ENCODE measurements around the gene NRP2.

The NRP2 gene

GRCh38 chr2:205796805-205797313 lies 114.6 kb downstream of the NRP2 start:
- no peak for TF ChIP-seq GLIS3 (CRISPR knock-in tag; IDR thresholded peaks at IDR 0.05)
- no peak for TF ChIP-seq ARNTL (CRISPR knock-in tag; IDR thresholded peaks at IDR 0.05; ENCODE audit: borderline replicate concordance, low read depth)
- TF ChIP-seq ZFP30 (CRISPR knock-in tag; IDR thresholded peaks at IDR 0.05), result no peak
- no peak for TF ChIP-seq CSRNP3 (CRISPR knock-in tag; IDR thresholded peaks at IDR 0.05)
- TF ChIP-seq PPARA (CRISPR knock-in tag; IDR thresholded peaks at IDR 0.05; ENCODE audit: borderline replicate concordance), result no peak
- no peak for TF ChIP-seq PATZ1 (CRISPR knock-in tag; IDR thresholded peaks at IDR 0.05; ENCODE audit: borderline replicate concordance)
- TF ChIP-seq POU6F1 (CRISPR knock-in tag; IDR thresholded peaks at IDR 0.05; ENCODE audit: borderline replicate concordance, low read depth), result no peak
- no peak for TF ChIP-seq CREB5 (CRISPR knock-in tag; IDR thresholded peaks at IDR 0.05; ENCODE audit: low read depth)
- no peak for TF ChIP-seq ZNF565 (CRISPR knock-in tag; conservative IDR thresholded peaks at IDR 0.05; ENCODE audit: low read depth)
- TF ChIP-seq RARB (CRISPR knock-in tag; IDR thresholded peaks at IDR 0.05), result no peak
- TF ChIP-seq ZNF8 (CRISPR knock-in tag; IDR thresholded peaks at IDR 0.05), result no peak
- no peak for TF ChIP-seq TCF4 (CRISPR knock-in tag; IDR thresholded peaks at IDR 0.05; ENCODE audit: borderline replicate concordance)
- TF ChIP-seq CSDC2 (CRISPR knock-in tag; IDR thresholded peaks at IDR 0.05), result no peak
- TF ChIP-seq ZC3H10 (CRISPR knock-in tag; IDR thresholded peaks at IDR 0.05), result no peak
- TF ChIP-seq ISL1 (CRISPR knock-in tag; IDR thresholded peaks at IDR 0.05), result no peak
- ATAC-seq, result no peak

- no peak for TF ChIP-seq ISL1 (CRISPR knock-in tag; IDR thresholded peaks at IDR 0.05)
- TF ChIP-seq OSR1 (CRISPR knock-in tag; IDR thresholded peaks at IDR 0.05), result no peak
- TF ChIP-seq TSHZ2 (CRISPR knock-in tag; IDR thresholded peaks at IDR 0.05), result no peak
- no peak for TF ChIP-seq ZNF70 (CRISPR knock-in tag; IDR thresholded peaks at IDR 0.05)
- TF ChIP-seq ZFP3 (CRISPR knock-in tag; IDR thresholded peaks at IDR 0.05), result no peak
- no peak for TF ChIP-seq ZFP30 (CRISPR knock-in tag; IDR thresholded peaks at IDR 0.05)
- TF ChIP-seq BACH2 (CRISPR knock-in tag; IDR thresholded peaks at IDR 0.05; ENCODE audit: borderline replicate concordance), result no peak
- ATAC-seq, result no peak
Measured at GRCh38 chr2:205797866-205798265, 115.6 kb downstream of the NRP2 start.

GRCh38 chr2:205800224-205800623 lies 117.9 kb downstream of the NRP2 start:
- TF ChIP-seq TSHZ2 (CRISPR knock-in tag; IDR thresholded peaks at IDR 0.05) (no peak), RARB (CRISPR knock-in tag; IDR thresholded peaks at IDR 0.05) (no peak), POU6F1 (CRISPR knock-in tag; IDR thresholded peaks at IDR 0.05; ENCODE audit: borderline replicate concordance, low read depth) (no peak), OSR1 (CRISPR knock-in tag; IDR thresholded peaks at IDR 0.05) (no peak), CREB5 (CRISPR knock-in tag; IDR thresholded peaks at IDR 0.05; ENCODE audit: low read depth) (no peak), SNAI2 (CRISPR knock-in tag; IDR thresholded peaks at IDR 0.05) (no peak)
- no peak for ATAC-seq
